ENCODE measurements around the gene CDK5RAP1.
A peak's percentile ranks its signal among the peaks of the same experiment; 100 is the strongest.
"Not testable (repeated sequence)": the region's sequence is repeated elsewhere in the genome, so short reads cannot be mapped to it uniquely, and the experiment has no call there.

The CDK5RAP1 gene

DNA sequence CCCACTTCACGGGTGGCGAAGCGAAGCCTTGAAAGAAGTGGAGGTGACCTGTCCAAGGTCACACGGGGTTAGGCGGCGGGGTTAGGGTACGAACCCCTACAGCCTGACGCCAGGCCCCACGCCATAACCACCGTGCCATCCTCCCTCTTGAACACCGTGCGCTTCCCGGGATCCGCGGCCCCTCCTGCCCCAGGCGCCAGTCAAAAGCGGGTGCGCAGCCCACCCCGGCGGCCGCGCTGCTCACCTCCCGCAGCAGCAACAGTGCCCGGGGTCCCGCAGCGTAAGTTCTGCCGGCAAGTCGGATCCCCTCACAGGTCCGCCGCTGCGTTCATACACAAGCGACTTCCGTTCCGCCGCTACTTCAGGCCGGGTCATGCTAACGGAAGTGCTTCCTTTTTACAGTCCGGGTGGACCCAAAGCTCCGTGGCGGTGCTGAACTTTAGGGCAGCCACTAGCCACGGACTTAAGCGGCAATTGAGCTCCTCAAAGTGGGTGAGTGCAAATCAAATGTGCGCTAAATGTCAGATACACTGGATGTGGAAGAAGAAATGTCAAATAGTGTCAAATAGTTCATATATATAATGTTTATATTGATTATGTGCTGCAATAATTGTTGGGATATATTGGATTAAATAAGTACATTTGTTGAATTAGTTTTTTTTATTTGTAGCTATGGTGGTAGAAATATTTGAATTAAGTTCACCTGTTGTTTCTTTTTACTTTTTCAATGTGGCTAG lies at the start of gene CDK5RAP1:
Gene CDK5RAP1, minus strand, starts transcription at position 336 of the 737 bp plus-strand sequence. CDS start 4,455 bp downstream, outside the sequence.
- Mint-ChIP-seq H3K4me1 (ENCODE audit: low read depth) (peaks cover 53% of the 10 kb centered on the region), H3K27ac (peak within 1 kb of the TSS; percentile 92), H3K4me3 (peak within 1 kb of the TSS; percentile 90), H3K36me3 (ENCODE audit: low read depth) (peaks cover 9% of the 10 kb centered on the region), H3K9me3 (no peaks in the 10 kb centered on the region), H3K27me3 (no peaks in the 10 kb centered on the region)

DNA sequence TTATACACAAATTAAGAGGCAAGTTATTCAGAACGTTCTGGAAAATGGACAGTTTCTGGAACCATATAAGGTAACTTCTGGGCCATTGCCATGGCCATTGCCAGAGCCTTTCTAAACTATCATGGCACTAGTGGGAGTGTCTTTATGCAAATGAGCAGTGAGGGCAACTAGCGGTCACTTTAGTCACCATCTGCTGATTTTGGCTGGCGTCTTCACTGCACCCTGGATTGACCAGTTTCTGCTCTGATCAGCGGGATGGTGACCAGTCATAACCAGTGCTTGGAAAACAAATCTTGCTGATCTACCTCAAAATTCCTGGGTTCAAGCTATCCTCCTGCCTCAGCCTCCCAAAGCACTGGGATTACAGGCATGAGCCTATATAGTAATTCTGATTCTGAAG lies 49.5 kb upstream of the CDK5RAP1 start:
- Mint-ChIP-seq H3K9me3 (no peaks in the 10 kb centered on the region), H3K4me1 (ENCODE audit: low read depth) (no peaks in the 10 kb centered on the region), H3K4me3 (no peak overlapping the region), H3K27me3 (no peaks in the 10 kb centered on the region), H3K36me3 (ENCODE audit: low read depth) (no peaks in the 10 kb centered on the region), H3K27ac (no peak overlapping the region)

- no peak overlapping the region for H3K4me3 Mint-ChIP-seq
- H3K27me3 Mint-ChIP-seq, result no peaks in the 10 kb centered on the region
- peaks cover 13% of the 10 kb centered on the region for H3K4me1 Mint-ChIP-seq (ENCODE audit: low read depth)
- no peaks in the 10 kb centered on the region for H3K9me3 Mint-ChIP-seq
- H3K36me3 Mint-ChIP-seq (ENCODE audit: low read depth), result no peaks in the 10 kb centered on the region
- H3K27ac Mint-ChIP-seq, result no peak overlapping the region
These were observed 44.7 kb upstream of the CDK5RAP1 start for GRCh38 chr20:33445881-33446625.

GRCh38 chr20:33444797-33445560 lies 43.7 kb upstream of the CDK5RAP1 start:
- Mint-ChIP-seq H3K27me3 (no peaks in the 10 kb centered on the region), H3K27ac (peak overlapping the region; percentile 70), H3K9me3 (no peaks in the 10 kb centered on the region), H3K36me3 (ENCODE audit: low read depth) (no peaks in the 10 kb centered on the region), H3K4me1 (ENCODE audit: low read depth) (peaks cover 13% of the 10 kb centered on the region), H3K4me3 (peak overlapping the region; percentile 88)

GRCh38 chr20:33443512-33444239 lies 42.4 kb upstream of the CDK5RAP1 start, which contains the start of gene SNTA1:
Gene SNTA1 (minus strand): TSS chr20:33443763. CDS start chr20:33443620, 143 bp downstream.
- H3K27ac Mint-ChIP-seq, result peak within 1 kb of the TSS; percentile 76
- H3K36me3 Mint-ChIP-seq (ENCODE audit: low read depth), result no peaks in the 10 kb centered on the region
- peak within 1 kb of the TSS; percentile 88 for H3K4me3 Mint-ChIP-seq

DNA sequence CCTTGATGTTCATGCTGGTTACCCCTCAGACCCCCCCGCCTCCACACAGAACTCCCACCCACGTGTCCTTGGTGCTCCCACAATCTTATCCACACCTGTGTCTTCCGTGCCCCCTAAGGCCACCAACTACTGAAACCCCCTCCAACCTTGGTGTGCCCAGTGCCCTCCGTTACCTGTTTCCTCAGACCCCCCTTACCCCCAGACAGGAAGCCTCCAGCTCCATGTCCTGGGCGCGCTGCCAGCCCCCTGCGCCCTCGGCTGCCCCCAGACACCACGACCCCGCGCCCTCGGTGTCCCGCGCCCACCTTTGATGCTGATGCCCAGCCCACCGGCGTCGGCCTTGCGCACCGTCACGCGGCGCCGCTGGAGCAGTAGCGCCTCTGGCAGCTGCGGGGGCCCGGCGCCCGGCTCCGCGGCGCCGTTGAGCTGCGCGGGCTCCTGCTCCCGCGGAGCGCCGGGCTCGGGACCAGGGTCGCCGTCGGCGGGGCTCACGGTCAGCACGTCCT lies 41.7 kb upstream of the CDK5RAP1 start:
- no peaks in the 10 kb centered on the region for H3K27me3 Mint-ChIP-seq
- H3K4me3 Mint-ChIP-seq, result peak overlapping the region; percentile 53
- H3K27ac Mint-ChIP-seq, result no peak overlapping the region
- no peaks in the 10 kb centered on the region for H3K36me3 Mint-ChIP-seq (ENCODE audit: low read depth)
- peaks cover 13% of the 10 kb centered on the region for H3K4me1 Mint-ChIP-seq (ENCODE audit: low read depth)
- H3K9me3 Mint-ChIP-seq, result no peaks in the 10 kb centered on the region

More at GRCh38 chr20:33443512-33444239, 42.4 kb upstream of the CDK5RAP1 start, which contains the start of gene SNTA1:
- no peaks in the 10 kb centered on the region for H3K9me3 Mint-ChIP-seq
- H3K27me3 Mint-ChIP-seq, result no peaks in the 10 kb centered on the region
- peaks cover 13% of the 10 kb centered on the region for H3K4me1 Mint-ChIP-seq (ENCODE audit: low read depth)

- Mint-ChIP-seq H3K36me3 (ENCODE audit: low read depth) (no peaks in the 10 kb centered on the region), H3K4me3 (peak overlapping the region; percentile 53), H3K27me3 (no peaks in the 10 kb centered on the region), H3K4me1 (ENCODE audit: low read depth) (peaks cover 13% of the 10 kb centered on the region), H3K9me3 (no peaks in the 10 kb centered on the region), H3K27ac (no peak overlapping the region)
These were observed 41.1 kb upstream of the CDK5RAP1 start for GRCh38 chr20:33442136-33443005.

- Mint-ChIP-seq H3K27me3 (no peaks in the 10 kb centered on the region), H3K4me3 (no peak overlapping the region), H3K27ac (no peak overlapping the region), H3K9me3 (no peaks in the 10 kb centered on the region), H3K36me3 (ENCODE audit: low read depth) (no peaks in the 10 kb centered on the region), H3K4me1 (ENCODE audit: low read depth) (peaks cover 13% of the 10 kb centered on the region)
These were observed 40.0 kb upstream of the CDK5RAP1 start for GRCh38 chr20:33441142-33441955.

DNA sequence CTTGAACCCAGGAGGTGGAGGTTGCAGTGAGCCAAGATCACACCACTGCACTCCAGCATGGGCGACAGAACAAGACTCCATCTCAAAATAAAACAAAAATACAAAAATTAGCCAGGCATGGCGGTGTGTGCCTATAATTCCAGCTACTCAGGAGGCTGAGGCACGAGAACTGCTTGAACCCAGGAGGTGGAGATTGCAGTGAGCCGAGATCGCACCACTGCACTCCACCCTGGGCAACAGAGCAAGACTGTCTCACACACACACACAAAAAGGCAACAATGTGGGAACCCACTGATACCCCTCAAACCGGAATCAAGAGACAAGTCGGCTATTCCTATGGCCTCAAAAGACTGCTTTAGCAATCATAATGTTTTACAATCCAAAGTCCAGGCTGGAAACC lies 39.2 kb upstream of the CDK5RAP1 start:
- not testable (repeated sequence) for H3K27me3 Mint-ChIP-seq; H3K27ac Mint-ChIP-seq; H3K9me3 Mint-ChIP-seq; H3K36me3 Mint-ChIP-seq (ENCODE audit: low read depth); H3K4me3 Mint-ChIP-seq
- H3K4me1 Mint-ChIP-seq (ENCODE audit: low read depth), result peaks cover 13% of the 10 kb centered on the region

- H3K4me1 Mint-ChIP-seq (ENCODE audit: low read depth), result no peaks in the 10 kb centered on the region
- no peaks in the 10 kb centered on the region for H3K36me3 Mint-ChIP-seq (ENCODE audit: low read depth)
- H3K4me3 Mint-ChIP-seq, result no peak overlapping the region
- H3K9me3 Mint-ChIP-seq, result no peaks in the 10 kb centered on the region
- H3K27me3 Mint-ChIP-seq, result no peaks in the 10 kb centered on the region
- H3K27ac Mint-ChIP-seq, result no peak overlapping the region
These were observed 37.2 kb upstream of the CDK5RAP1 start for GRCh38 chr20:33438481-33438880.

GRCh38 chr20:33437141-33437911 lies 36.0 kb upstream of the CDK5RAP1 start:
- H3K9me3 Mint-ChIP-seq, result no peaks in the 10 kb centered on the region
- H3K4me3 Mint-ChIP-seq, result no peak overlapping the region
- no peaks in the 10 kb centered on the region for H3K4me1 Mint-ChIP-seq (ENCODE audit: low read depth)
- no peaks in the 10 kb centered on the region for H3K27me3 Mint-ChIP-seq
- no peaks in the 10 kb centered on the region for H3K36me3 Mint-ChIP-seq (ENCODE audit: low read depth)
- no peak overlapping the region for H3K27ac Mint-ChIP-seq

DNA sequence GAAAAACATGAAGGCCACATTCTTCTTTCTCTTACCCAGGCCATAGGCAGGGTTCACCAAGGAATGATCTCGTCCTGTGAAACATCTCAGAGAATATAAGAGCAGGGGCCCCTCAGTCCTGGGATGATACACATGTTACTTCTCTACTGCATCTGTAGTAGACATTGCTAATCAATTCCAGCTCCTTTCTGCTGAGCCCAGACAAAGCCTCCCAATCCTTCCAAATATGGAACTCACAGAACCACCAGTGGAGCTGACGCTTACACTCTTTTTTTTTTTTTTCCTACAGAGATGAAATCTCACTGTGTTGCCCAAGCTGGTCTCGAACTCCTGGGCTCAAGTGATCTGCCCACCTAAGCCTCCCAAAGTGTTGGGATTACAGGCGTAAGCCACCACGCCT lies 33.1 kb upstream of the CDK5RAP1 start:
- Mint-ChIP-seq H3K27ac (no peak overlapping the region), H3K36me3 (ENCODE audit: low read depth) (no peaks in the 10 kb centered on the region), H3K27me3 (no peaks in the 10 kb centered on the region), H3K9me3 (no peaks in the 10 kb centered on the region), H3K4me3 (no peak overlapping the region), H3K4me1 (ENCODE audit: low read depth) (no peaks in the 10 kb centered on the region)

Data from stimulated activated naive CD8-positive, alpha-beta T cell treated with anti-CD3 and anti-CD28 coated beads, Interleukin-15, Interleukin-2, amounts not matched to agents 100 ng/mL and 50 ng/mL, for 24 hours (primary cell).